ENCODE data around the gene ICOSLG.
"Not testable (repeated sequence)": the region's sequence is repeated elsewhere in the genome, so short reads cannot be mapped to it uniquely, and the experiment has no call there.

ICOSLG gene

GRCh38 chr21:44175189-44175588, 65.6 kb downstream of the ICOSLG start:
- DNase-seq: not testable (repeated sequence)

Measured in retina (tissue), 1 donor.